ENCODE results near the gene ERBB4.

ERBB4 gene

GRCh38 chr2:211875488-211875887 lies 663.1 kb downstream of the ERBB4 start:
- DNase-seq: no peak

GRCh38 chr2:211868996-211869533 lies 669.5 kb downstream of the ERBB4 start:
- DNase-seq: no peak

GRCh38 chr2:211867845-211868451 lies 670.7 kb downstream of the ERBB4 start:
- peak; percentile 44 for DNase-seq

- no peak for DNase-seq
These were observed 674.3 kb downstream of the ERBB4 start for GRCh38 chr2:211864328-211864727.

- no peak for DNase-seq
These were observed 678.4 kb downstream of the ERBB4 start for GRCh38 chr2:211860224-211860623.

- no peak for DNase-seq
These were observed 683.8 kb downstream of the ERBB4 start for GRCh38 chr2:211854832-211855231.

GRCh38 chr2:211846714-211847113 lies 691.9 kb downstream of the ERBB4 start:
- no peak for DNase-seq

- no peak for DNase-seq
These were observed 692.6 kb downstream of the ERBB4 start for GRCh38 chr2:211846036-211846400.

GRCh38 chr2:211845338-211846035 lies 693.1 kb downstream of the ERBB4 start:
- no peak for DNase-seq

GRCh38 chr2:211837706-211838105 lies 700.9 kb downstream of the ERBB4 start:
- no peak for DNase-seq

- DNase-seq: no peak
These were observed 701.4 kb downstream of the ERBB4 start for GRCh38 chr2:211837206-211837605.

GRCh38 chr2:211836409-211836808 lies 702.2 kb downstream of the ERBB4 start:
- no peak for DNase-seq

GRCh38 chr2:211835695-211836094 lies 702.9 kb downstream of the ERBB4 start:
- no peak for DNase-seq

GRCh38 chr2:211833582-211834279 lies 704.9 kb downstream of the ERBB4 start:
- no peak for DNase-seq

GRCh38 chr2:211829725-211830124 lies 708.9 kb downstream of the ERBB4 start:
- DNase-seq: no peak

GRCh38 chr2:211823886-211824479 lies 714.6 kb downstream of the ERBB4 start:
- no peak for DNase-seq

GRCh38 chr2:211822686-211823335 lies 715.8 kb downstream of the ERBB4 start:
- no peak for DNase-seq

- DNase-seq: peak; percentile 13
These were observed 721.8 kb downstream of the ERBB4 start for GRCh38 chr2:211816754-211817153.

GRCh38 chr2:211812587-211812986 lies 726.0 kb downstream of the ERBB4 start:
- DNase-seq: no peak

GRCh38 chr2:211802666-211803065 lies 735.9 kb downstream of the ERBB4 start:
- DNase-seq: no peak

GRCh38 chr2:211800001-211800400 lies 738.6 kb downstream of the ERBB4 start:
- DNase-seq: no peak

- DNase-seq: no peak
These were observed 739.7 kb downstream of the ERBB4 start for GRCh38 chr2:211798868-211799267.

- no peak for DNase-seq
These were observed 744.9 kb downstream of the ERBB4 start for GRCh38 chr2:211793690-211794089.

Measured in OCI-M1 (cell line).